GM18870 (cell line): ENCODE data around the gene VASH1.

Experiments used
- ATAC-seq: cut with Tn5 transposase; IDR thresholded peaks from one replicate; pipeline ENCODE4 v1.9.1; 2021; ENCODE audit warnings: moderate library complexity; ENCODE audit not compliant: unreplicated experiment

Gene VASH1

DNA sequence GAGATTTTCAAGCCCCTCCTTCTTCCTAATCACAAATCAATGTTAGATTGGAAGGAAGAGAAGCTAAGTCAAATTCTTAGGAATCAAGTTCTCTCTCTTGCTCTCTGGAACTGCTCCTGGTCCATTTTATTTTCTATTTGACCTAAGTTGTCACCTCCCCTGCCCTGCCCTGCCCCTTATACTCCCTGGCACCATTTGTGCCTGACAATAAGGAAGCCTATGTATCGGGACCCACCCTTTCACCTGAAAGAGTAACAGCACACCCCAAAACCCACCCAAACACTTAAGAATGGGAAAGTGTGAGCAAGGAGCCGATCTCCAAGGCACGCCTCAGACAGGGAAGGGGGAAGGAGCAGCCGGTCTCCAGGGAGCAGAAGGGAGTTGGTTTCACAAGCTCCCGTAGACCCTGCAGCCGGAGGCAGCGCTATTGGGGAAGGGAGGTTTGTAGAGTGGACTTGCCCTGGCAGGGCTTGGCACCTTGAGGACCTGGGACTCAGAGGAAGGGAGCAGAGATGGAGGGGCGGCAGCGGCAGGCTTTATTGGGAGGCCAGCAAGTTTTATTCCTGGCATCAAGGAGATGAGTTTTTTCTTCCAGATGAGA lies 66.5 kb downstream of the VASH1 start:
- ATAC-seq: no peak

DNA sequence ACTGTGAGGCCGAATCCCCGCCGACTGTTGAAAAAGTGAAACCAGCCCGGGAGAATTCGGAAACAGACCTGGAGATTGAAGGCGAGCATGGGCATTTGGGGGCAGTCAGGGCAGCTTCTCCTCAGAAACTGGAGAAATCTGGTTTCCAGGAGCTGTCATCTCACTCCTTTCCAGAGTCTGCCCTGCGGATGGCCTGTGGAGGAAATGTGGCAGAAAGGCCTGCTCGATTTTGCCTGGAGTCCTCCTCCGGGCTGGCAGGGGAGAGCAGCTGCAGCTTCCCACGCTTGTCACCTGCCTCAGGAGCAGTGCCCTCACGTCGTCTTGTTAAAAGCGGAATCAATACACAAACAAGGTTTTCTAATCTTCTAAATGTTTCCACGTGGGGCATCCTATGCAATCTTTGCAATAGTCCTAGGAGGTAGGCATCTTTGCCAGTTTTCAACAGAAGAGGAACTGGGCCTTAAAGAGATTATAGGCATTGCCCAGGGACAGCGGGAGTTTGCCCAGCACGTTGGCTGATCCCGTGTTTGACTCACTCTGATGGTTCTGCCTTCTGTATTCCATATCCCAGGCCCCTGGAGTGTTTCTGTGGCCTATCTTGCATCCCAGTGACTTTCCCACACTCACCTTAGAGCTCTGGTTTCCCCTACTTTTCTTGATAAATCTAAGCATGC lies 67.2 kb downstream of the VASH1 start:
- no peak for ATAC-seq

GRCh38 chr14:76829013-76829365 lies 67.7 kb downstream of the VASH1 start:
- no peak for ATAC-seq

- ATAC-seq: no peak
Observed at GRCh38 chr14:76829650-76830421, 68.6 kb downstream of the VASH1 start.

GRCh38 chr14:76830556-76830955 lies 69.3 kb downstream of the VASH1 start:
- no peak for ATAC-seq

DNA sequence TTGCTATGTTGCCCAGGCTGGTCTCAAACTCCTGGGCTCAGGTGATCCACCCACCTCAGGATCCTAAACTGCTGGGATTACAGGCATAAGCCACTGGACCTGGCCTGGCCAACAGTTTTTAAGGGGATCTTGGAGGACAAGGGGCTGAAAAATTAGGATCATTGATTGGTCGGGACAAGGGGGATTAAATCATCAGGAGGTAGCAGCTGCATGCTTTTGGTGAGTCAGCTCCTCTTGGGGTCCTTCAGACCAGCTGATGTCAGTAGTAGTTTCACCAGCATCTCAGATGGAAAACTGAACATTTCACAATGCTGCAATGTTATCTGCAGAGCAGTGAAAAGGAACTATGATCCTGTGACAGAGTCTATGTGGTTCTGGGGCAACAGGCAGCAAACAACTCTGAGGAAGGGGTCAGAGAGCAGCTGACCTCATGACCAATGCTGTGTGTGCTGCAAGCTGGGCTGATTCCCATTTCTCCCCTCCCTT lies 71.3 kb downstream of the VASH1 start:
- ATAC-seq: no peak
